GM19467 (cell line): ENCODE measurements around the gene CDC34.
A peak's percentile ranks its signal among the peaks of the same experiment; 100 is the strongest.

Experiments
- ATAC-seq: cut with Tn5 transposase; IDR thresholded peaks from one replicate; pipeline ENCODE4 v1.9.1; 2021; ENCODE audit warnings: mild to moderate bottlenecking, moderate library complexity; ENCODE audit not compliant: unreplicated experiment

CDC34 gene

DNA sequence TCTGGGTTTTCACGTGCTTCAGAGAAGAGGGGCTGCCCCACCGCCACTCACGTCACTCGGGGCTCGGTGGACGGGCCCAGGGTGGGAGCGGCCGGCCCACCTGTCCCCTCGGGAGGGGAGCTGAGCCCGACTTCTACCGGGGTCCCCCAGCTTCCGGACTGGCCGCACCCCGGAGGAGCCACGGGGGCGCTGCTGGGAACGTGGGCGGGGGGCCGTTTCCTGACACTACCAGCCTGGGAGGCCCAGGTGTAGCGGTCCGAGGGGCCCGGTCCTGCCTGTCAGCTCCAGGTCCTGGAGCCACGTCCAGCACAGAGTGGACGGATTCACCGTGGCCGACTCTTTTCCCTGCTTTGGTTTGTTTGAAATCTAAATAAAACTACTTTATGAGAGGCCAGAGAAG lies 10.1 kb downstream of the CDC34 start:
- ATAC-seq, result no peak

DNA sequence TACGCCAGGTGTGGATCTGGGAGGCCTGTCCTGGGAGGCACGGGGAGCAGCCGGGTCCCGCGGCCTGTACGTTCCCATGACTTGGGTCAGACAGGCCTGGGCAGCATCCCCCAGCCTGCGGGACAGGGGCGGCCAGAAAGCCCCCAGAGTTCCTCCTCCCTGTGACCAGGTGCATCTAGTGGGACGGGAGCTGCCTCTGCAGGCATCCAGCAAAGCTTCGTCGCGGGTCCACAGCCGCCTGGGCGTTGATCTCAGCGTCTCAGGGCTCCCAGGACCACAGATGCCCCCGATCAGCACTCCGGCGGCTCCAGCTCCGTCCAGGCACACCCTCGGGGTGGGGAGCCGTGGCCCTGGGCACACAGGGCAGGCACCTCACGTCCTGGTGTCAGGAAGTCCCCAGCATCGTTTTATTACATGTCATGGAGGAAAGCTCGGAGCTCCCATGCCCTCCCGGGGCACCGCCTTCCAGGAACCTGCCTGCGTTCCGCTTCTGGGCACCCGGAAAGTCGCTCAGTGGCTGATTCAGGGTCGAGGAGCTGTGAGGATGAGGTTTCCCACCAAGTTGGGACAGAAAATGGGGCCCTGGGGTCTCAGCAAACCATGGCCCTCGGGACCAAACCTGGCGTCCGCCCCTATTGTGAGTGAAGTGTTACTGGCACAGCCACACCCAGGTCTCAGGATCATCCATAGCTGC lies 10.8 kb downstream of the CDC34 start:
- no peak for ATAC-seq

DNA sequence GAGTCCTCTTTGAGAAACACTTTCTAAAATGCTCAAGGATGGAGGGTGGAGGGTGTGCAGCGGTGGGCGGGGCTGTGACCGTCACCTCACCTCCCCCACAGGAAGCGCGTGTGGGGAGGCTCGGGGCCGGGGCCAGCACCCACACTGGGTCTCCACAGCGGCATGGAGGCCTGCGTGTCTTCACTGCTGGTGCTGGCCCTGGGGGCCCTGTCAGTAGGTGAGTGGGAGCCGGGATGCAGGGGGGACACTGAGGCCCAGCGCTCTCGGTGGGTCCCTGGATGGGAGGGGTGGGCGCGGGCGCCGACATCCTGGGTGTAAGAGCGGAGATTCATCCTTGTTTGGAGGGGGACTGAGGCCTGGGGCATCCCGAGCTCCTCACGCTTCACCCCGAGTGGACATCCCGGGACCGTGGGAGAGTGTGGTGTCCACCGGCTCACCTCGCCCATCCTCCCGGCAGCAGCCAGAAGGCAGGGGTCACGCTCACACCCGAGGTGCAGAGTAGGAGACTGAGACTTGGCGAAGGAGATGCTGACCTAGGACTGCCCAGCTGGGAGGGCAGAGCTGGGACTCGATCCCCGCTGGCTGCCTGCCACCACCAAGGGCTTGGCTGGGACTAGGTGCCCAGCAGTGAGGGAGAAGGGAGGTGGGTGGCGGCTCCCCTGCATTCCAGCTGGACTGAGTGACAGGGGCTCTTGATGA lies 12.5 kb downstream of the CDC34 start, which contains the start of gene GZMM:
Gene GZMM (plus strand): TSS at position 144 of the 699 bp plus-strand sequence. CDS start 19 bp downstream, at position 163.
- ATAC-seq, result no peak

DNA sequence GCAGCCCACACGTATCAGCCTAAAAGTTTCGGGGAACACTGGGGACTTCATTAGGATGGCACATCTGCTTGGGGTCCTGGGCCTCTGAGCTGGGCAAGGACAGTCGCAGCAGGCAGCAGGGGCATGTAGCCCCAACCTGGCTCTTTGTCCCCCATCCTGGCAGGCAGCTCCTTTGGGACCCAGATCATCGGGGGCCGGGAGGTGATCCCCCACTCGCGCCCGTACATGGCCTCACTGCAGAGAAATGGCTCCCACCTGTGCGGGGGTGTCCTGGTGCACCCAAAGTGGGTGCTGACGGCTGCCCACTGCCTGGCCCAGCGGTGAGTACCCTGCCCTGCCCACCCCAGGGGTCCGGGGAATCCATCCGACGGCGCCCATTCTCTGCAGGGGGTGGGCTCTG lies 15.6 kb downstream of the CDC34 start:
- no peak for ATAC-seq

DNA sequence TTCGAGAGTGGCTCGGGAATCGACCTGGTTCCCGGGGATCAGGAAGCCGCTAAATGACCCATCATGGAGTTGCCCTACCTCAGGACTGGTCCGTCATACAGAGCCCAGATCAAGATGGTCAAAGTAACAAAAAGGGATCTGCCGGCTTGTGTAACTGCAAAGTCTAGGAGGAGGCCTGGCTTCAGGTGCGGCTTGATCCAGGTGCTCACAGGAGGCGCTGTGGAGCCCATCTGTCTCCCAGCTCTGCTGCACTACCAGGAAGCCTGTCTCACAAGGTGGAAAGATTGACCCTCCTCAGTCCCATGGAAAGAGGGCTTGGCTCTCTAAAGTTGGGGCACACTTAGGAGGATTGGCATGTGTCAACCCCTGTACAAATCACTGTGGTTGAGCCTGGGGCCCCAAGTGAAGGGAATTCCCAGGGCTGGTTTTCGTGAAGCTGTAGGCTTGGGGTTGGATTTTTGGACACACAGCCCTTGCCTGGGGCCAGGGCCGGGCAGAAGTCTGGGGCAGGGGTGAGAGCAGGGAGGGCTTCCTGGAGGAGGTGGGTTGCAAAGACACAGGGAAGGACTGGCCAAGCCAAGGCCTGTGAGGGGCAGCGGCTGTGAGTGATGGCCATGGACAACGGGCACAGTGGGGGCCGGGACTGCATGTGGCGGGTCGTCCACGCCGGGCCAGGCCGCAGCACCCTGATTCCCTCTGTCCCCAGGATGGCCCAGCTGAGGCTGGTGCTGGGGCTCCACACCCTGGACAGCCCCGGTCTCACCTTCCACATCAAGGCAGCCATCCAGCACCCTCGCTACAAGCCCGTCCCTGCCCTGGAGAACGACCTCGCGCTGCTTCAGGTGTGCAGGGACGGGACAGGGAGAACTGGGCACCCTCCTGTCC lies 16.5 kb downstream of the CDC34 start:
- ATAC-seq, result no peak

DNA sequence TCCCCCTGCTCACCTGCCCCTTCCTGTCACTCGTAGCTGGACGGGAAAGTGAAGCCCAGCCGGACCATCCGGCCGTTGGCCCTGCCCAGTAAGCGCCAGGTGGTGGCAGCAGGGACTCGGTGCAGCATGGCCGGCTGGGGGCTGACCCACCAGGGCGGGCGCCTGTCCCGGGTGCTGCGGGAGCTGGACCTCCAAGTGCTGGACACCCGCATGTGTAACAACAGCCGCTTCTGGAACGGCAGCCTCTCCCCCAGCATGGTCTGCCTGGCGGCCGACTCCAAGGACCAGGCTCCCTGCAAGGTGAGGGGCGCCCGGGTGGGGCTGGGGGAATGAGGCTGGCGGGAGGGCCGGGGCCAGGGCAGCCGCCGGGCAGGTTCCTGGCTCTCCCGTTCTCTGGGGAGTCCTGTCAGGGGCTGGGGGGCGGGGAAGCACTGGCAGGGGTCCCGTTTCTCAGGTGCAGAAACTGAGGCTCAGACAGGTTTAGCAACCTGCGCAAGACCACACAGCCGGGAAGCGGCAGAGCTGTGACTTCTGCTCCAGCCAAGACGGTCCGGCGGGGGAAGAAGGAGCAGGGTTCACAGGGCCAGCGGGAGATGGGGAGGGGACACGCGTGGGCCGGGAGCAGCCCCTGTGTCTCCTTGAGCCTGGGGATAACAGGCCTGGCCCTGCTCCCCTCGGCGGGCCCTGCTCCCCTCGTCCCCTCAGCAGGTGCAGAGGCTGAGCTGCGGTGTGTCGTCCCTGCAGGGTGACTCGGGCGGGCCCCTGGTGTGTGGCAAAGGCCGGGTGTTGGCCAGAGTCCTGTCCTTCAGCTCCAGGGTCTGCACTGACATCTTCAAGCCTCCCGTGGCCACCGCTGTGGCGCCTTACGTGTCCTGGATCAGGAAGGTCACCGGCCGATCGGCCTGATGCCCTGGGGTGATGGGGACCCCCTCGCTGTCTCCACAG lies 17.6 kb downstream of the CDC34 start:
- no peak for ATAC-seq

DNA sequence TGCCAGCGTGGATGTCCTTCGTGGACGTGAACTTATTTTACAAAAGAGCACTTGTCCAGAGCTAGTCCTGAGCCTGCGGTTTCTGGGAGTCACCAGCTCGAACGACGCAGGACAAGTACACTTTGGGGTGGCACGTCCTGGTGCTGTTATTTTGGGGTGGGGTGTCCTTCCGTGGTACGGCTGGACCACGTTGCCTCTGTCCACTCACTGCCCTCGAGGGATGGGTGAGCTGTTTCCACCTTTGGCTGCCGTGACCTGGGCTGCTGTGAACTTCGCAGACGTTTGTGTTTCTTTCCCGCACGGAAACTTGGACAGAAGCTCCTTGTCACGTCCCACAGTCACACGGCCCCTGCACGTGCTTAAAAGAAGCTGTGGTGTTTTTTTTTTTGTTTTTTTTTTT lies 23.3 kb downstream of the CDC34 start:
- no peak for ATAC-seq

DNA sequence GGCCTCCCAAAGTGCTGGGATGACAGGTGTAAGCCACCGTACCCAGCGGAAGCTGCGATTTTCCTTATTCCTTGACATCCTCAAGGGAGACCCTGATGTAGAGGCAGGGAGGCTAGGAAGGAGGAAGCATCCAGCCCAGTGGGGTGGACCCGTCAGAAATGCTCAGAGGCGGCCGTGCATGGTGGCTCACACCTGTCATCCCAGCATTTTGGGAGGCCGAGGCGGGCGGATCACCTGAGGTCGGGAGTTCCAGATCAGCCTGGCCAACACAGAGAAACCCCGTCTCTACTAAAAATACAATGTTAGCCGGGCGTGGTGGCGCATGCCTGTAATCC lies 23.9 kb downstream of the CDC34 start:
- ATAC-seq, result no peak

DNA sequence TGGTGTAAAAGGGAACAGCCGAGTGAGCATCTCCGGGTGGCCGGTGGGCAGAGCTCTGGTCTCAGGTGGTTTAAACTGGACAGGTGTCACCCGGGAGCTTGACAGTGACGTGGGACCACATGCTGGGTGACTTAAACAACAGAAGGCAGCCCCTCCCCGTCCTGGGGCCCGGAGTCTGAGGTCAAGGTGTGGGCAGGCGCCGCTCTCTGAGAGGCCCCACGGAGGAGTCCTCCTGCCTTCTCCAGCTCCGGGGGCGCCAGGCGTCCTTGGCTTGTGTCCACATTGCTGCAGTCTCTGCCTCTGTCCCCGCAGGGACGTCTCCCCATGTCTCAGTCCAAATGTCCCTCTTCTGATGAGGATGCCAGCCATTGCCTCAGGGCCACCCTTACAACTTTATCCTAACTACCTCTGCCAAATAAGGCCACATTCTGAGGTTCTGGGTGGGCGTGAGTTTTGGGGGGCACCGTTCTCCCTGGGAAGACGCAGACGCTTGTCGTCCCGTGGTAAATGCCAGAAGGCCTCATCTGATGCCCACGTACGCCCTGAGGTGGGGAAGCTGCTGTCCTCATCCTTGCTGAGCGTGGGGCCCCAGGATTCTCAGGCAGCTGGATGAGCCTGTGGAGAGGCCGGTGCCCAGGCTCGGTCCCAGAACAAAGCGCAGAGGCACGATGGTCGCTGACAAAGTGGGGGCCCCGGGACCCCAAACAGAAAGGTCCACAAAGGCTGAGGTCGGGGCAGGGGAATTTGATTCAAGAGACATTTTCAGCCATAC lies 25.2 kb downstream of the CDC34 start:
- no peak for ATAC-seq

DNA sequence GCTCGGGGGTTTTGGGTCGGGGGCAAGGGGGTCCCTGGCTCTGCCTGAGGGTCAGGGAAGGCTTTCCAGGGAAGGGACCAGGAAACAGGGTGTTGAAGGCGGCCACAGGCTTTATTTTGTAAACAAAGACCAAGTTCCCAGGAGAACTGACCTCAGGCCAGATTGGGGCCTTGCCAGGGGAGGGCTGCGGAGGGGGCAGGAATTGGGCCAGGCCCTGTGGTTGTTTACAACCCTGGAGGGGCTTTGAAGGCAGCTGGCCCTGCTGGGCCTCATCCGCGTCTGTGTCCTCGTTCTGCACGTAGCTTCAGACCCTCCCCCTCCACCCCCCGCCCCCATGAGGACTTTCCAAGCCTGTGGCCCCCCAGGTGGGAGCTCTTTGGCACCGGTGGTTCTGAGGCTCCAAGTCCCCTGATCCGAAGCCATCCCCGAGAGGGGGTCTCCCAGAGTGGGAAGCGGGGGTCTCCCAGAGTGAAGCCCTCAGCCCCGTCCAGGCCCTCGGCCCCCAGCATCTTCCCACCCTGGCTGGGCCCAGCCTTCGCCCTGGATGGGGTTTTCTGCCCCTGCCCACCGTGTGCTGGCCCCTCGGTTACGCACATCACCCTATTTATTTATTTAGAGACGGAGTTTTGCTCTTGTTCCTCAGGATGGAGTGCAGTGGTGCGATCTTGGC lies 27.3 kb downstream of the CDC34 start:
- no peak for ATAC-seq

DNA sequence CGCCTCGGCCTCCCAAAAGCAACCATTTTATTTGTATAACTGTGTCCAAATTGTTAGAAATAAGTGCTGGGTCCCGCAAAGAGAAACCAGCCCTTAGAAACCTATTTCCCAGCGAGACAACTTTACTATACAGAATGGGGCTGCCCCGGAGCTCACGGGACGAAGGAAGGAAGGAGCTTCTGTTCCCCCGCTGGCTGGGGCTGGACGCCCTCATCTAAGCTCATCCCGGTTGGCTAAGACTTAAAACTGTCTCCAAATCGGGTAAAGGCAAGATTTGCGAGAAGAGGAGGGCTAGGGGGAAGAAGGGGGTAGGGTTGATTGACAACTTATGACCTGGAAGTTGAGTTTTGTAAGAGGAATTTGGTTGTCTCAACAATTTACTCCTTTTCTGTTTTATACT lies 28.6 kb downstream of the CDC34 start:
- ATAC-seq, result no peak

DNA sequence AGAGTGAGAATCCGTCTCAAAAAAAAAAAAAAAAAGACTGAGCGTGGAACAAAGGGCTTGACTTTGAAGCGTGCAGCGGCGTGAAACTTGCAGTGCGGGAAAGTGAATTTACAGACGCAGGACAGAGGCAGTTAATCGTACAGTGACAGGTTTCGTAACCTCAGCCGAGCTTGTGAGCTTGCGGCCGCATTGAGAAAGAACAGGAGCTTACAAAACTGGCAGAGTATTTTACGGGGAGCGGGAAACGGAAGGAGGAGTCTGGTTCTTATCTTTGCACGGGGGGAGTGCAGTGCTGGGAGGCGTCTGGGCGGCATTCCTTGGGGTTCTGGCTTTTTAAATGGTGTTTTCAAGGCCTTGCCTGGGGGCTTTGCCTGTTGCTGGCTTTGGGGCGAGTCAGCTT lies 34.8 kb downstream of the CDC34 start:
- no peak for ATAC-seq

DNA sequence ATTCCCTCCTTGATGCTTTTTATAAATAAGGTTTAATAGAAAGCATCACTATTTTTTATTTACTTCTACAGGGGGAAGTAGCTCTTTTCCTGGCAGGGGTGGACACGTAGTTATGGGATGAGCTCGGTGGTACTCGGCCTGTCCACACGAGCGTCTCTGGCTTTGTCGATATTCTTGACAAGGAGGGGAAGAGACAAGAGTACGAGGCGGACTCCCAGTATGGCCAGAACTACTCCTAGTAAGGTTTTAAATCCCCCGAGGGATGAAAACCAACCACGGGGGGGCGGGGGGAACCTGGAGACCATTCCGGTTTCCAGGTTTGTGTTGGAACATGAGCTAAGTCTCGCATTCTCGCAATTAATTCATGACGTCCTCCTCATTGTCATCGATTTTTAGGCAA lies 35.3 kb downstream of the CDC34 start:
- ATAC-seq, result no peak

DNA sequence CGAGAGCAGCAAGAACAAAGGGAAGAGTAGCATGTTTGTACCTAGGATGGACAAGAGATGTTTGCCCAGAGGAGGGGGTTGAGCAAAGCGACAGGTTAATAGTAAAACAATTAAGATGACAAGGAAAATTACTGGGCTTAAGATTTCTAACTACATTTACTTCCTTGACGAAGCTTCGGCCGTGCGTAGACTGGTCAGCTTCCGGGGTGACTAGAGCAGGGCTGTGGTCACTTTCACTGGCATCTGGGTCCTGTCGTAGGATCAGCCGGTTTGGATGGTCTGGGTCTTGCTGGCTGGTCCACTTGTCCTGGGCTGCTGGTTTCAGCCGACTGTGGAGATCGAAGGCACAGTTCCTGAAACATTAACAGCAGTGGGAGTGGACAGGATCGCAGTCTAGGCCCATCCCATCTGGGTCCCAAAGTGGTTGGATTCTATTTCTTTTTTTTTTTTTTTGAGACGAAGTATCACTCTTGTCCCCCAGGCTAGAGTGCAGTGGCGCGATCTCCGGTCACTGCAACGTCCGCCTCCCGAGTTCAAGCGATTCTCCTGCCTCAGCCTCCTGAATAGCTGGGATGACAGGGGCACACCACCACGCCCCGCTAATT lies 35.8 kb downstream of the CDC34 start:
- no peak for ATAC-seq

DNA sequence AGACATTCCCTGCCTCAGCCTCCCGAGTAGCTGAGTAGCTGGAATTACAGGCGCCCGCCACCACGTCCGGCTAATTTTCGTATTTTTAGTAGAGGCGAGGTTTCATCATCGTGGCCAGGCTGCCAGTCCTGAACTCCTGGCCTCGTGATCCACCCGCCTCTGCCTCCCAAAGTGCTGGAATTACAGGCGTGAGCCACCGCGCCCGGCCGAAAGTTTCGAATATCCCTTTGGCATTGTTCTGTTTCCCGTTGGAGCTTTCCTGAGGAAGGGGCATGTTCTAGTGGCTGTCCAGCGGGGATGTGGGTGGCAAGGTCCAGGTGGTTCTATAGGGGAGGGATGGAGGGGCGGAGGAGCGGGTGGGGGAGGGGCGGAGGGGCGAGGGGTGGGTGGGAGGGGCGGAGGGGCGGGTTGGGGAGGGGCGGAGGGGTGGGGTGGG lies 38.7 kb downstream of the CDC34 start:
- ATAC-seq, result no peak

DNA sequence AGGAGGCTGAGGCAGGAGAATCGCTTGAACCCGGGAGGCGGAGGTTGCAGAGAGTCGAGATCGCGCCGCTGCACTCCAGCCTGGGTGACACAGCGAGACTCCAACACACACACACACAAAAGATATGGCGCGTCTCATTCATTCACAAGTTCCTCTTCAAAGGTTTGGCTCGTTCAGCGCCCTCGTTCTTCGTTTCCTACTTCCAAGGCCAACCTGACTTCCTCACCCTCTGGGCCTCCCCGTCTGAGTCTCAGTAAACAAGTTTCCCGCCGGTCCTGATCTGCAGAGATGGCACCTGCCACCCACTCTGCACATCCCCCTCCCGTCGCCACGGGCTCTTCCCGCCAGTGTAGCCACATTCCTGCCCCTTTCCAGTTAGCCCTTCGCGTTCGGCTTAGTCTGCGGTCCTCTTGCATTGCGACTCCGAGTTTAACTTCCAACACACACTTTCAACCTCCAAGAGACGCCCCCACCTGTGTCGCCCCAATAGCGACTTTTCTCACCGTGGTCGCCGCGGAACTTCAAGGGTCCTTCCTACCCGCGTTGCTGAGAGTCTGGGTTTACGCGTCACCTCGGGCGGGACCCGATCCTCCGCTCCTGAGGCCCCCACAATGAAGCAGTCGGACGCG lies 39.5 kb downstream of the CDC34 start:
- ATAC-seq, result no peak

DNA sequence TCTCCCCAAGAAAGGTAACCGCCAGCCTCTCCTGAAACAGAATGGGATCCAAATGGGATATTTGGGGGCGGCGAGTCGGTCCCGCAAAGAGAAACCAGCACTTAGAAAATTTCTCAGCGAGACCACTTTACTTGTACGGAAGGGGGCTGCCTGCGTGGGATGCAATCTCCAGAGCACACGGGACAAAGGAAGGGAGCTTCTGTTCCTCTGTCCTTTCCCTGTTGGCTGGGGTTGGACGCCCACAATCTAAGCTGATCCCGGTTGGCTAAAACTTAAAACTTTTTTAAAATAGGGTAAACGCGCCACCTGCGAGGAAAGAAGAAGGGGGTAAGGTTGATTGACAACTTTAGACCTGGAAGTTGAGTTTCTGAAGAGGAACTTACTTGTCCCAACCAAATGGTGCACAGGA lies 40.0 kb downstream of the CDC34 start:
- no peak for ATAC-seq

DNA sequence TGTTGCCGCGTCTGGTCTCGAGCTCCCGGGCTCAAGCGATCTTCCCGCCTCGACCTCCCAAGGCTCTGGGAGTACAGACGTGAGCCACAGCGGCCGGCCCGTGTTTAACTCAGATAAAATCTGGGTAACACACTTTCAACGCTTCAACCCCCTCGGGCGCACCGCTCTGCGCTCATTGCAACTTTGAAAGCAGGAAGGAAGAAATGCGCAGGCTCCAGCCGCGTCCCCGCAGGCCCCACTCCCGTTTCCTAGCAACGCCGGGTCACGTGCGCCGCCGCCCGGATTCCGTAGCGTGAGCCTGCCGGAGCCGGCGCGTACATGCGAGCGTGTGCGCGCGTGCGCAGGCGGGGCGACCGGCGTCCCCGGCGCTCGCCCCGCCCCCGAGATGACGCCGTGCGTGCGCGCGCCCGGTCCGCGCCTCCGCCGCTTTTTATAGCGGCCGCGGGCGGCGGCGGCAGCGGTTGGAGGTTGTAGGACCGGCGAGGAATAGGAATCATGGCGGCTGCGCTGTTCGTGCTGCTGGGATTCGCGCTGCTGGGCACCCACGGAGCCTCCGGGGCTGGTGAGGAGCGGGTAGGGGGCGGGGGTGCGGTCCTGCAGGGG lies 40.7 kb downstream of the CDC34 start, which contains the start of gene BSG:
Gene BSG (plus strand): TSS at position 457 of the 603 bp plus-strand sequence. CDS start 39 bp downstream, at position 496.
- peak; percentile 70 for ATAC-seq
